Stimulated activated CD4-positive, alpha-beta T cell treated with anti-CD3 and anti-CD28 coated beads, Interleukin-15, amount 100 ng/mL, for 24 hours (primary cell): ENCODE measurements around the gene POTEI.
"Not testable (repeated sequence)": the region's sequence is repeated elsewhere in the genome, so short reads cannot be mapped to it uniquely, and the experiment has no call there.

ENCODE experiments used
- DNase-seq: peaks from one replicate; pipeline ENCODE4 v3.0.0-alpha.2; 2020

The POTEI gene

DNA sequence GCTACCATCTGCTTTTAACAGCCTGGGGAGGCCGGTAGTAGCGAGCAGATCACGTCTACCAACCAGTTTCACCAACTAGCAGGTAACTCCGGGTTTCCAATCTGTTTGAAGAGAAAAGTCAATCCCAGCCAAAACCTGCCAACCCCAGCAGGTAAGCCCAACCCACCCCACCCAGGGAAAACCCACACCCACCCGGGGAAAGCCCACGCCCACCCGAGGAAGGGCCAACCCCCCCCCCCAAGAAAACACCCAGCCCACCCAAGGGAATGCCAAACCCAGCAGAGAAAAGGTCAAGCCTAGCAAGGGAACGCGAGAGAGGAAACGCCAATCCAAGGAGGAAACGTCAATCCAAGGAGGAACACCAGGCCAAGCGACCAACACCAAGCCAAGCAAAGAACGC is at the start of gene POTEI:
Gene POTEI, minus strand, starts transcription at position 101 of the 400 bp plus-strand sequence. Its CDS starts 93 bp downstream, at position 8.
- not testable (repeated sequence) for DNase-seq

GRCh38 chr2:130556441-130556840 is 47.3 kb upstream of the POTEI start:
- not testable (repeated sequence) for DNase-seq

DNA sequence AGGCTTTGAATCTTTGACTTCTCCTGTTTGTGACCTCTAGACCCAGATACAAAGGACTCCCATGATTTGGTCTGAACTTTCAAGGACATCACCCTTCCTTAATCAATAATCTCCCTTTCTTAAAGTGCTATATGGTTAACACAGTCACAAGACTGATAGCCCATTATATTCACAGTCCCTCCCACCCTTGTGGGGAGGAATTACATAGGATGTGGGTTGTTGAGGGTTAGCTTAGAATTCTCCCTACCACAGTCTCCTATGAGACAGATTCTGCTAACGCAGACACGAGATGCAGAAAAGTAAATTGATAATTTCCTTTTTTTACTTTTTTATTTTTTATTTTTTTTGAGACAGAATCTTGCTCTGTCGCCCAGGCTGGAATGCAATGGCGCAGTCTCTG is 45.0 kb upstream of the POTEI start:
- not testable (repeated sequence) for DNase-seq

- not testable (repeated sequence) for DNase-seq
Measured at GRCh38 chr2:130549475-130549874, 40.3 kb upstream of the POTEI start.

- not testable (repeated sequence) for DNase-seq
Measured at GRCh38 chr2:130548418-130548817, 39.3 kb upstream of the POTEI start.

- DNase-seq: not testable (repeated sequence)
Measured at GRCh38 chr2:130544978-130545377, 35.9 kb upstream of the POTEI start.

- not testable (repeated sequence) for DNase-seq
Measured at GRCh38 chr2:130543785-130544528, 34.8 kb upstream of the POTEI start.

- DNase-seq: not testable (repeated sequence)
Measured at GRCh38 chr2:130542789-130543188, 33.7 kb upstream of the POTEI start.

DNA sequence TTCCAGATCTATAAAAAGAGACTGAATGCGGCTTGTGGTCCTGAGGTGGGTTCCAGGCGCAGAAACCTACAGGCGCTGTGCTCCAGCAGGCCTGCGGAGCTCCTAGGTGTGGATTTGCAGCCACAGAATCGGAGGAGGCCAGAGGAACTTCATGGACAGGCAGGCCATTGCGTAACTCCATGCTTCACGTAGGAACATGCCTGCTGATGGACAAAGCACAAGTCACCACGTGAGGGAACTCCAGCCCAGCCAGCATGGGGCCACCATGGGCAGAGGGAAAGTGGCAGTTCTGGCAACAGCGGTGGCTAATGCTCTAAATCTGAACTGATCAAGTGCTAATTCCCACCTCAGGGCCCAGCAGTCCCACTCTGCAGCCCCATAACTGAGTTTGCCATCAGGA is 29.1 kb upstream of the POTEI start:
- DNase-seq: not testable (repeated sequence)

DNA sequence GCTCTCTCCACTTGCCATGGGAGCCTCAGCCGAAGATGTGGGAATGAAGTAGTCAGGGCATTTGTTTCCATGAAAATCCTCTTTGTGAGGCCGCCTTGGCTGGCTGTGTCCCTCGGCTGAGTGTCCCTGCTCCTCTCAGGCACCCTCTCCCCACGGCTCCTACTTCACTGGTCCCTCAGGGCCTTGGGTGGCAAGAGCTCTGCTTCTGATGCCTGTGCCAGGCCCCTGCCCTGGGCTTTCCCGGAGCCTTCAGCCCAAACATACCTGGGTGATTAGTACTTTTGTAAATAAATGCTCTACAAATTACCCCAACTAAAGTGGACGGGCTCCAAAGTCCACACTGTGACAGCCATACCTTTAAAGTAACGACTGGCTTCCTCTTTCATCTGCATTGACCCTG is 27.5 kb upstream of the POTEI start:
- DNase-seq: not testable (repeated sequence)

GRCh38 chr2:130531672-130532071 is 22.5 kb upstream of the POTEI start:
- not testable (repeated sequence) for DNase-seq

GRCh38 chr2:130531225-130531624 is 22.1 kb upstream of the POTEI start:
- not testable (repeated sequence) for DNase-seq

- DNase-seq: not testable (repeated sequence)
Measured at GRCh38 chr2:130530212-130530611, 21.1 kb upstream of the POTEI start.

GRCh38 chr2:130529545-130529944 is 20.4 kb upstream of the POTEI start:
- not testable (repeated sequence) for DNase-seq

DNA sequence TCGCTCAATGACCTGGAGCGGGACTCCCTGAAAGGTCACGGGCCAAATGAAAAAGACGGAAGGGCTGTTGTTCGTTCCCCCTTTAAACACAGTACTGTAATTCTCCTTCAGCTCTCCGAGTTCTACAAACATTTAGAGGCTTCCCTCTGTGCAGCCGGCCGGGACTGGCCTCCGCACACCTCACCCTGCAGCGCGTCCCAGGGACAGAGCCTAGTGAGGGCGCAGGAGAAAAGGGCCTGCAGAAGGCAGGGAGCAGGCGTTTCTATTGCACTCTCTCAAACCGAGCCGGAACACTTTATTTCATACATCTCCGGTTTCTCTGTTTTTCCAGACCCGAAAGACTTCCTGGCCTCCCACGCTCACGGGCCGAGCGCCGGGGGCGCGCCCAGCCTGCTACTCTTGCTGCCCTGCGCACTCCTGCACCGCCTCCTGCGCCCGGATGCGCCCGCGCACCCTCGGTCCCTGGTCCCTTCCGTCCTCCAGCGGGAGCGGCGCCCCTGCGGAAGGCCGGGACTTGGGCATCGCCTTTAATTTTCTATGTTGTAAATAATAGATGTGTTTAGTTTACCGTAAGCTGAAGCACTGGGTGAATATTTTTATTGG is 18.3 kb upstream of the POTEI start:
- not testable (repeated sequence) for DNase-seq

GRCh38 chr2:130522390-130522789 is 13.3 kb upstream of the POTEI start:
- DNase-seq: not testable (repeated sequence)

DNA sequence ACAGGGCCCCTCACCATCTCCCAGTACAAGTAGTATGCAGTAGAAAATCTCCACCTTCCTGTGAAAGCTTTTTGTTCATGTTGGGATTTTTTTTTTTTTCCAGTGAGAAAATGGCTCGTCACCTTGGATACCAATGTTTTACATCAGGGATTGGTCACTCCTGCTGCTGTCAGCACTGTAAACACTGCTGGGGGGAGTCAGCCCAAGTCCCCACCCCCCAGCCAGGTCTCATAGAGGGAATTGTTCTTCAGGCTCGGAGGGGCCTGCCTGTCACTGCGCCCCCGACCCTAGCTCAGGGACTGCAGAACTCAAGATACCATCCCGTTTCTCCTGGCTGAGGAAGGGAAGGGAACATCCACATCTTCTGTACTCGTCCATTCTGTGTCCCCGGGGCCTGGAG is 11.9 kb upstream of the POTEI start, which contains the start of gene CFC1B:
Gene CFC1B, plus strand, starts transcription at position 231 of the 400 bp plus-strand sequence. CDS start 263 bp downstream, outside the sequence.
- DNase-seq: not testable (repeated sequence)

DNA sequence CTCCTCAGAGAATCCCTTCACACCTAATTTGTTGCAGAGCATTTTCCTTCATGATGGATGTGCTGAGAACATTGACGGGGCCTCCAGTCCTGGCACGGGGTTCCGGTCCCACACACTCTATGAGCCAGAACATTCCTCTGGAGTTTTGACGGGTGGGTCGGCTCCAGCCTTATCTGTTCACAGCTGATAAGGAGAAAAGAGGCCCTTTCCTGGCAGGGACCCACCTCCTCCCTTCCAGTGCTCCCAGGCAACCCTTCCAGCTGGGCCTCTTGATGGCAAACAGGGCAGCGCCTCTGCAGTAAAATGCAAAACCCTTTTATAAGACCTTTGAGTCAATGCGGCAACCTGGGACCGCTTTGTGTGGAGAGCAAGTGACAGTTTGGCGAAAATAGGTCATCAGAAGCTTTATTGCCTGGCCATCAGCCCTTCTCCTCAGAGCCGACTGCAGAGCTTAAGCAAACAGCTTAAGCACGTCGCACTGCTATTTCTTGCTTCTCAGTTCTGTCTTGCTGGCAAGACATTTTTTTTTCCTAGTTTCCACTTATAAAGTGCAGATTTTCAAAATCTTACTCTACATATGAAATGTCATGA is 9.5 kb upstream of the POTEI start:
- DNase-seq: not testable (repeated sequence)

DNA sequence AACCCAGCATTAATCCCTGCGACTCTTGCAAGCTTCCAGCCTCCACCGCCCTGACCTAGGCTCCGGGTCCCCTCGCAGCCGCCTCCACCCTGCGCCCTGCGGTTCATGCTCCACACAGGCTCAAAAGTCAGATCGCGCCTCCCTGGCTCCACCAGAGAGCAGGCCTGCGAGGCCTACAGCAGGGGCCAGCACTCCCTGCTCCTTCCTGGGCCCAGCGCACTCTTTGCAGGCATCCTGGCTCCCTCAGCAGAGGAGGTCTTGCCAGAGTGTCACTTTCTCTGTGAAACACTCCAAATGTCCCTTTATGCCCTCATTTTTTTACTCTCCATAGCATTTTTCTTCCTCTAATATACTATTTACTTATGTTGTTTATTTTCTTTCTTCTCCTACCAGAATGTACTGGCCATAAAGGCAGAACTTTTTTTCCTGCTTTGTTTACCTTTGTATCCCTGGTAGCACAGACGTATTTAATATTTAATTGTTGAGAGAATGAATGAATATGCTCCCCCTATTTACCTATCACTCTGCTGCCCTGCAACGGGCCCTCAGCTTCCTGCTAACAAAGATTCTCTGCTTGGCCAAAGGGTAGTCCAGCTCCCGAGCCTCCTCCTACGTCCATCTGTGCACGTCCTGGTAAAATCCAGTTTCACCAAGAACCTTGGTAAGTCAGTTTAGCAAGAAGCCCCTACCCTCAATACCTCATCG is 2.8 kb upstream of the POTEI start:
- DNase-seq: not testable (repeated sequence)

- DNase-seq: not testable (repeated sequence)
Measured at GRCh38 chr2:130510807-130511746, 1.9 kb upstream of the POTEI start.

DNA sequence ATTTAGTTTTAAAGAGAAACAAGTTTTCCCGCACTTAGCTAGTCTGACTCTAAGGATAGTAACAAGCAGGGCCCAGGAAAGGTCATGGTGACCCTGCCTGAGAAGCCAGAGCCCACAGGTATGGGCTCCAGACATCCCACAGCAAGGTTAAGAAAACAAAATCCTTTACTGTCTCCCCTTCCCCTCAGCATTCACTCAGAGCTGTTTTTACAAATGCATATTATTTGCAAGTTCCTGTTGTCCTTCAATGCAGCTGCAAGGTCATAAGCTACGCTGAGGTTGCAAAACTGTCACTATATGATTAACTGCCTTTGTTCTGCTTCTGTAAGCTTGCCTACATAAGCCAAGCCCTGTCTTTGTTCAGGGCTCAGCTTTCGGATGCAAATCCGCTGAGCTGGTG is 18.1 kb downstream of the POTEI start:
- not testable (repeated sequence) for DNase-seq

DNA sequence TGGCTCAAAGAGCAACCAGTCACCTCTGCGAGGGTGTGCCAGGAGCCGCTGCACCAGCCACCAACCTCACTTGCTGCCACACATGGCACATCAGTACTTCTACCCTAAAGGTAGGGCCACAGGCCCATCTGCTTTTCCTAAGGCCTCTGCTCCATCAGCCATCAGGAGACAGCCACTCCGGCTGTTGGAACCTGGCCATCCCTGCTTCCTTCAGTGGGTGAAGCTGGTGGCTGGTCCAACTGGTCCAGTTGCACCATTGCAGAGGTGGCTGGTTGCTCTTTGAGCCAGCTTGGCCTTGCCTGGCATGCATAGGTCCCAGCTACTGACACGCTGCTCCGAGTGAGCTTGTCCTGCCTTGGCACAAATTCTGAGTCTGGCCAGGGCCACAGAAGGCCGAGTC is 53.7 kb downstream of the POTEI start:
- not testable (repeated sequence) for DNase-seq
